HG02571 (cell line): ENCODE data around the gene TERB2.
"Not testable (repeated sequence)": the region's sequence is repeated elsewhere in the genome, so short reads cannot be mapped to it uniquely, and the experiment has no call there.

ENCODE experiments used
- ATAC-seq: cut with Tn5 transposase; IDR thresholded peaks from one replicate; pipeline ENCODE4 v1.9.1; 2021; ENCODE audit warnings: mild to moderate bottlenecking, moderate library complexity; ENCODE audit not compliant: unreplicated experiment

TERB2 gene

GRCh38 chr15:45001180-45001579, 44.7 kb downstream of the TERB2 start:
- ATAC-seq, result not testable (repeated sequence)

- not testable (repeated sequence) for ATAC-seq
Measured at GRCh38 chr15:45003731-45004410, 47.4 kb downstream of the TERB2 start.

GRCh38 chr15:45004590-45005175, 48.2 kb downstream of the TERB2 start:
- not testable (repeated sequence) for ATAC-seq

GRCh38 chr15:45009046-45009445, 52.6 kb downstream of the TERB2 start:
- no peak for ATAC-seq

GRCh38 chr15:45015114-45015513, 58.6 kb downstream of the TERB2 start:
- not testable (repeated sequence) for ATAC-seq

- ATAC-seq, result not testable (repeated sequence)
Measured at GRCh38 chr15:45020222-45020900, 63.9 kb downstream of the TERB2 start.

- ATAC-seq, result not testable (repeated sequence)
Measured at GRCh38 chr15:45020901-45021259, 64.4 kb downstream of the TERB2 start.

GRCh38 chr15:45021348-45021747, 64.9 kb downstream of the TERB2 start:
- ATAC-seq, result no peak

GRCh38 chr15:45022871-45023658, 66.6 kb downstream of the TERB2 start, which contains the start of gene SORD:
TSS of gene SORD (plus strand) at chr15:45023195. CDS start at chr15:45023284, 89 bp downstream.
- peak; percentile 94 for ATAC-seq

- ATAC-seq, result no peak
Measured at GRCh38 chr15:45023659-45024225, 67.3 kb downstream of the TERB2 start.

- not testable (repeated sequence) for ATAC-seq
Measured at GRCh38 chr15:45024649-45025048, 68.2 kb downstream of the TERB2 start.

GRCh38 chr15:45025627-45026026, 69.1 kb downstream of the TERB2 start:
- ATAC-seq, result not testable (repeated sequence)

GRCh38 chr15:45026651-45027190, 70.2 kb downstream of the TERB2 start:
- no peak for ATAC-seq

GRCh38 chr15:45027220-45027619, 70.7 kb downstream of the TERB2 start:
- ATAC-seq, result no peak
